NB4 (cell line): ENCODE data around the gene ROMO1.

ENCODE experiments used
- DNase-seq: peaks from one replicate; pipeline ENCODE4 v3.0.0; 2010; ENCODE audit warnings: low read depth
- H3K4me3 ChIP-seq: one replicate; pipeline ENCODE4 v1.5.1; 2011; ENCODE audit warnings: mild to moderate bottlenecking, low read depth, low read length, moderate library complexity
- MYC ChIP-seq: IDR thresholded peaks from 2 replicates; pipeline ENCODE4 v1.6.1; 2011; ENCODE audit warnings: low read depth, low read length
- POLR2A ChIP-seq: IDR thresholded peaks from 2 replicates; pipeline ENCODE4 v1.6.1; 2011; ENCODE audit warnings: mild to moderate bottlenecking; ENCODE audit not compliant: insufficient read length; ENCODE audit errors: extremely low read depth
- TF ChIP-seq, protein P1 (sequence below): IDR thresholded peaks from one replicate; pipeline ENCODE4 v1.5.1; 2012; ENCODE audit warnings: low read depth, low read length
- TF ChIP-seq, protein P2 (sequence below): IDR thresholded peaks from 2 replicates; pipeline ENCODE4 v1.6.1; 2011; ENCODE audit warnings: low read depth, low read length

Gene ROMO1

GRCh38 chr20:35669221-35669620 is 30.0 kb upstream of the ROMO1 start:
- DNase-seq = no peak
- no peak for TF ChIP-seq POLR2A
- no peak for TF ChIP-seq MYC
- TF ChIP-seq, protein P1, sequence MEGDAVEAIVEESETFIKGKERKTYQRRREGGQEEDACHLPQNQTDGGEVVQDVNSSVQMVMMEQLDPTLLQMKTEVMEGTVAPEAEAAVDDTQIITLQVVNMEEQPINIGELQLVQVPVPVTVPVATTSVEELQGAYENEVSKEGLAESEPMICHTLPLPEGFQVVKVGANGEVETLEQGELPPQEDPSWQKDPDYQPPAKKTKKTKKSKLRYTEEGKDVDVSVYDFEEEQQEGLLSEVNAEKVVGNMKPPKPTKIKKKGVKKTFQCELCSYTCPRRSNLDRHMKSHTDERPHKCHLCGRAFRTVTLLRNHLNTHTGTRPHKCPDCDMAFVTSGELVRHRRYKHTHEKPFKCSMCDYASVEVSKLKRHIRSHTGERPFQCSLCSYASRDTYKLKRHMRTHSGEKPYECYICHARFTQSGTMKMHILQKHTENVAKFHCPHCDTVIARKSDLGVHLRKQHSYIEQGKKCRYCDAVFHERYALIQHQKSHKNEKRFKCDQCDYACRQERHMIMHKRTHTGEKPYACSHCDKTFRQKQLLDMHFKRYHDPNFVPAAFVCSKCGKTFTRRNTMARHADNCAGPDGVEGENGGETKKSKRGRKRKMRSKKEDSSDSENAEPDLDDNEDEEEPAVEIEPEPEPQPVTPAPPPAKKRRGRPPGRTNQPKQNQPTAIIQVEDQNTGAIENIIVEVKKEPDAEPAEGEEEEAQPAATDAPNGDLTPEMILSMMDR = no peak
- TF ChIP-seq, protein P2, sequence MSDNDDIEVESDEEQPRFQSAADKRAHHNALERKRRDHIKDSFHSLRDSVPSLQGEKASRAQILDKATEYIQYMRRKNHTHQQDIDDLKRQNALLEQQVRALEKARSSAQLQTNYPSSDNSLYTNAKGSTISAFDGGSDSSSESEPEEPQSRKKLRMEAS = no peak
- no peak overlapping the region for H3K4me3 ChIP-seq

DNA sequence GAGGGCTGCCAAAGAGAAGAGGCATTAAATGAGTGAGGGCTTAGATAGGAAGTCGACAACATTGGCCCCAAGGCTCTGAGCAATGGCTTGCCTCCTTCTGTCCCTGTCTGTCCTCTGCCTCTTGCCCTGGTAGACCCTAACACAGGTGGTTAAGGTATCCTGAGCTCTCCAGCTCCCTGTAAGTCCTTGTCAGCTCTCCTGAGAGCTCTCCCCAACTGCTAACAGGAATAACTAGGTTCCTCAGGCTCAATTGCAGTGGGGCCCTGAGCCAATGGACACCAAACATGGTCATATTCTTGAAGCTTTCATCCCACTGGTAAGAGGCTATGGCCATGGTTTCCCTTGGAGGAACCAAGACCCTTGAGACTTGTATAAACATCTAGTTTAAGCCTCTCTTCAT is 29.5 kb upstream of the ROMO1 start:
- TF ChIP-seq, protein P2 = no peak
- TF ChIP-seq, protein P1 = no peak
- no peak for TF ChIP-seq POLR2A
- TF ChIP-seq MYC = no peak
- no peak for DNase-seq
- no peak overlapping the region for H3K4me3 ChIP-seq

DNA sequence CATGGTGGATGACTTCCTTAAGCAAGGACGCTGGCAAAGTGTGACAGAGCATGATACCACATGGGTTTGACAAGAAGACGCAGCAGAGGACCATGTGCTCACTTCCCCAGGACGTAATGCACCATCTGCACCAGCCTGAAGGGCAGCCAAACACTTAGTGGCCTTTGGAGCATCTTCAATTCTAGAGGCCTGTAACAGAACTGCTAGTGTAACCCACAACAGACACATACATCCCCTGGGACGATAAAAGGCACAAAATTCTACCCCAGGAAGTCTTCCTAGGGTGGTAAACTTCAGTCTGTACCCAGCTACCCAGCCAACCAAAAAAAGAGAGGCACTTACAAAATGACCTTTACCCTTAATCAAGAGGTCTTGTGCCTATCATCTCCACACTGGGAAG is 25.3 kb upstream of the ROMO1 start:
- TF ChIP-seq, protein P1 = no peak
- TF ChIP-seq, protein P2 = peak; percentile 37; the same call in 1 of the 2 replicates
- DNase-seq = no peak
- H3K4me3 ChIP-seq = no peak overlapping the region

DNA sequence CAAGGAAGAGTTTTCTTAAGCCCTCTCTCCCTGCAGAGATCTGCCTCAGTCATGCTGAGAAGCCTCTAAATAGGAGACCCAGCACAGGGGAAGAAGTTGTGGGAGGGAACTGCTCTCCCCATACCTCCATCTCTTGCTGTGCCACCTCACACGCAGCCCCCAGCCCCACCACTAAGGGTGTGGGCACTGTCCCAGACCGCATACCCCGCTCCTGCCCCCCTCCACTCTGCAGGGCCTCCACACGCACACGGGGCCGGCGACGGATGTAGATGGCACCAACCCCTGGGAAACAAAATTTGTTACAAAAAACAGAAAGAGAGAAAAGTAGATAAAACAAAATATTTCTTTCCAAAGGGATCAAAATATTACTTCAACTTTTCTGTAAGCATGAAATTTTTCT is 24.3 kb upstream of the ROMO1 start:
- no peak for DNase-seq
- no peak overlapping the region for H3K4me3 ChIP-seq
- TF ChIP-seq POLR2A (no peak), MYC (no peak)
- TF ChIP-seq, protein P1 = no peak
- TF ChIP-seq, protein P2 = no peak

DNA sequence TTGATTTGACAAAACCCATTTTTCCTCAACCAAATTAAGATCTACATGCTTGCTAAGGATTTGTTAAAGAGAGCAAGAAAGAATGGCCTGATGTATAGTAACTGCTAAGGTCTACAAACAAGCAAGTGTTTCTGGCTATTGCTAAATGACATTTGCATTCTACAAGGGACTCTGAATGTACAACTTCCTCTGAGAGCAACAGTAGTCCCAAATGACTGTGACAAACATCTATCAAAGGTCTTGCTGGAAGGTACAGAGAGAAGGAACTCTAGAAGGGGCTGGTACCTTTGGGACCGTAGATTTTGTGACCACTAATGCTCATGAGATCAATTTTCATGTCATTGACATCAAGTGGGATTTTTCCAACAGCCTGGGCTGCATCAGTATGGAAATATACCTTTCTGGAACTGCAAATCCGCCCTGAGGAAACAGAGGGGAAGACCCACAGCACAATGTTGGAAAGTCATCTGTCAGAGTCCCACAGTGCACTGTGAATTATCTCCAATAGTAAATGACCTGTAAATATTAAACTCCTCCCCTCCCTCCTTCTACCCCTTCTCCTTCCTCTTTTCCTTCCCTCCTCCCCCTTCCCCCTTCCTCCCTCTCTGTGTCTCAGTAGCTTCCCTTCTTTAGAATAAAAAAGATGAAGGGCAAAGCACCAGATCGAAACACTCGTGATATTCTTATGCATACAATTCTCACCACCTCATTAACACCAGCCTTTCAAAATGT is 18.6 kb upstream of the ROMO1 start:
- H3K4me3 ChIP-seq = no peak overlapping the region
- TF ChIP-seq, protein P1 = no peak
- TF ChIP-seq POLR2A (no peak), MYC (no peak)
- TF ChIP-seq, protein P2 = no peak
- peak; percentile 66 for DNase-seq
